ENCODE measurements around the gene ZNF565. TPM values are rescaled to one million over a fixed set of nuclear protein-coding genes. Genes with fewer than 3 reads are reported as not detected.
"Not testable (repeated sequence)": the region's sequence is repeated elsewhere in the genome, so short reads cannot be mapped to it uniquely, and the experiment has no call there.

Gene ZNF565
- polyA plus RNA-seq, 1 donor (not counting 4 experiments of a cell fraction or from before 2014, with no cell fraction given), result 2.3 TPM

- peak overlapping the region; percentile 97 for H3K4me2 ChIP-seq (ENCODE audit: control insufficient read depth, extremely low read depth, insufficient read depth, low read depth, low read length)
- no peak for FAIRE-seq
- DNase-seq (ENCODE audit: low read depth, low spot score), result no peak
- H3K27ac ChIP-seq (ENCODE audit: control insufficient read depth, insufficient read depth, low read length), result peak overlapping the region; percentile 98
- H2AFZ ChIP-seq (ENCODE audit: control insufficient read depth, low read length), result peak overlapping the region; percentile 82
- peaks cover 11 to 22% of the 10 kb centered on the region in 2 experiments for H3K36me3 ChIP-seq (ENCODE audit: control insufficient read depth in 2 of 2, extremely low read depth in 1 of 2, insufficient read depth in 2 of 2, low read length in 2 of 2)
- dilution Hi-C loops (cut with MboI; ENCODE audit: extremely low pct_ligation_motif_present, low sequenced_read_pairs), result no loop called here
- H3K27me3 ChIP-seq (ENCODE audit: control insufficient read depth, extremely low read depth, insufficient read depth, low read length), result no peaks in the 10 kb centered on the region
- H3K4me1 ChIP-seq (ENCODE audit: control insufficient read depth, extremely low read depth, insufficient read depth, low read length), result peaks cover 26% of the 10 kb centered on the region
- H4K20me1 ChIP-seq (ENCODE audit: control insufficient read depth, extremely low read depth, insufficient read depth, low read length), result peaks cover 8% of the 10 kb centered on the region
- peaks cover 19% of the 10 kb centered on the region for H3K79me2 ChIP-seq (ENCODE audit: control insufficient read depth, insufficient read depth, low read length)
- no peaks in the 10 kb centered on the region for H3K9me3 ChIP-seq (ENCODE audit: control insufficient read depth, low read depth, low read length)
- TF ChIP-seq EZH2 (IDR thresholded peaks at IDR 0.05; ENCODE audit: low read length) (no peak), CTCF (optimal IDR thresholded peaks at IDR 0.05 in 1 of 3, IDR thresholded peaks at IDR 0.05 in 1 of 3, conservative IDR thresholded peaks at IDR 0.05 in 1 of 3; ENCODE audit: extremely low read depth in 1 of 3, insufficient read depth in 2 of 3, low read length in 3 of 3) (no peak)
- H3K4me3 ChIP-seq (ENCODE audit: control insufficient read depth in 2 of 3, extremely low read depth in 1 of 3, insufficient read depth in 2 of 3, low read depth in 1 of 3, low read length in 3 of 3), result peak overlapping the region; percentile 89 to 100 (median 99)
- peaks cover 2% of the 10 kb centered on the region for H3K9me1 ChIP-seq (ENCODE audit: control insufficient read depth, extremely low read depth, insufficient read depth, low read length)
- H3K9ac ChIP-seq (ENCODE audit: control insufficient read depth, extremely low read depth, insufficient read depth, low read length), result peak overlapping the region; percentile 97
Observed at GRCh38 chr19:36139120-36139472, 75.4 kb downstream of the ZNF565 start.

GRCh38 chr19:36136964-36137686 is 77.3 kb downstream of the ZNF565 start:
- Histone ChIP-seq H3K4me2 (ENCODE audit: control insufficient read depth, extremely low read depth, insufficient read depth, low read depth, low read length) (peak overlapping the region; percentile 50), H3K79me2 (ENCODE audit: control insufficient read depth, insufficient read depth, low read length) (peaks cover 11% of the 10 kb centered on the region), H3K9ac (ENCODE audit: control insufficient read depth, extremely low read depth, insufficient read depth, low read length) (peak overlapping the region; percentile 71), H3K27me3 (ENCODE audit: control insufficient read depth, extremely low read depth, insufficient read depth, low read length) (no peaks in the 10 kb centered on the region), H3K36me3 (ENCODE audit: control insufficient read depth in 2 of 2, extremely low read depth in 1 of 2, insufficient read depth in 2 of 2, low read length in 2 of 2) (peaks cover 0 to 9% of the 10 kb centered on the region in 2 experiments), H3K9me3 (ENCODE audit: control insufficient read depth, low read depth, low read length) (no peaks in the 10 kb centered on the region), H4K20me1 (ENCODE audit: control insufficient read depth, extremely low read depth, insufficient read depth, low read length) (peaks cover 8% of the 10 kb centered on the region), H3K27ac (ENCODE audit: control insufficient read depth, insufficient read depth, low read length) (peak overlapping the region; percentile 89), H3K9me1 (ENCODE audit: control insufficient read depth, extremely low read depth, insufficient read depth, low read length) (peaks cover 2% of the 10 kb centered on the region), H3K4me3 (ENCODE audit: control insufficient read depth in 2 of 3, extremely low read depth in 1 of 3, insufficient read depth in 2 of 3, low read depth in 1 of 3, low read length in 3 of 3) (peak overlapping the region in 2 of 3 experiments; percentile 0 to 60), H3K4me1 (ENCODE audit: control insufficient read depth, extremely low read depth, insufficient read depth, low read length) (peaks cover 36% of the 10 kb centered on the region), H2AFZ (ENCODE audit: control insufficient read depth, low read length) (no peak overlapping the region)
- dilution Hi-C loops (cut with MboI; ENCODE audit: extremely low pct_ligation_motif_present, low sequenced_read_pairs), result no loop called here
- TF ChIP-seq CTCF (optimal IDR thresholded peaks at IDR 0.05 in 1 of 3, IDR thresholded peaks at IDR 0.05 in 1 of 3, conservative IDR thresholded peaks at IDR 0.05 in 1 of 3; ENCODE audit: extremely low read depth in 1 of 3, insufficient read depth in 2 of 3, low read length in 3 of 3), result no peak
- DNase-seq (ENCODE audit: low read depth, low spot score), result no peak
- peak; percentile 94 for FAIRE-seq

DNA sequence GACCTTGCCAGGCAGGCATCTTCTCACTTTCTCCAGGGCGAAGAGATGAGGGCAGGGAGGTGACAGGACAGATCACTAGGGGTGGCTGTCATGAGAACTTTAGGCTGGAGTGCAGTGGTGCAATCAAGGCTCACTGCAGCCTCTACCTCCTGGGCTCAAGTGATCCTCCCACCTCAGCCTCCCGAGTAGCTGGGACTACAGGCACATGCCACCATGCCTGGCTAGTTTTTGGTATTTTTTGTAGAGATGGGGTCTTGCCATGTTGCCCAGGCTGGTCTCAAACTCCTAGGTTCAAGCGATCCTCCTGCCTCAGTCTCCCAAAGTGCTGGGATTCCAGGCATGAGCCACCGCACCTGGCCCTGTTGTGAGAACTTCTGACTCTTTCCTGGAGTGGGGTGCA is 79.6 kb downstream of the ZNF565 start:
- DNase-seq (ENCODE audit: low read depth, low spot score); H3K4me3 ChIP-seq (ENCODE audit: control insufficient read depth in 2 of 3, extremely low read depth in 1 of 3, insufficient read depth in 2 of 3, low read depth in 1 of 3, low read length in 3 of 3); dilution Hi-C loops (cut with MboI; ENCODE audit: extremely low pct_ligation_motif_present, low sequenced_read_pairs); H3K4me2 ChIP-seq (ENCODE audit: control insufficient read depth, extremely low read depth, insufficient read depth, low read depth, low read length); H3K36me3 ChIP-seq (ENCODE audit: control insufficient read depth in 2 of 2, extremely low read depth in 1 of 2, insufficient read depth in 2 of 2, low read length in 2 of 2); H3K27me3 ChIP-seq (ENCODE audit: control insufficient read depth, extremely low read depth, insufficient read depth, low read length); H3K79me2 ChIP-seq (ENCODE audit: control insufficient read depth, insufficient read depth, low read length); H3K27ac ChIP-seq (ENCODE audit: control insufficient read depth, insufficient read depth, low read length); H3K9ac ChIP-seq (ENCODE audit: control insufficient read depth, extremely low read depth, insufficient read depth, low read length); H2AFZ ChIP-seq (ENCODE audit: control insufficient read depth, low read length); H3K9me3 ChIP-seq (ENCODE audit: control insufficient read depth, low read depth, low read length); H4K20me1 ChIP-seq (ENCODE audit: control insufficient read depth, extremely low read depth, insufficient read depth, low read length); FAIRE-seq; H3K9me1 ChIP-seq (ENCODE audit: control insufficient read depth, extremely low read depth, insufficient read depth, low read length): not testable (repeated sequence)
- peaks cover 35% of the 10 kb centered on the region for H3K4me1 ChIP-seq (ENCODE audit: control insufficient read depth, extremely low read depth, insufficient read depth, low read length)

Measured in keratinocyte (primary cell).